Stimulated activated CD4-positive, alpha-beta T cell treated with anti-CD3 and anti-CD28 coated beads, Interleukin-1b, Interleukin-23, amount 100 ng/mL, for 4 hours (primary cell): ENCODE data around the gene CCNL1.
A peak's percentile ranks its signal among the peaks of the same experiment; 100 is the strongest.
"Not testable (repeated sequence)": the region's sequence is repeated elsewhere in the genome, so short reads cannot be mapped to it uniquely, and the experiment has no call there.

Experiments
- DNase-seq, 2 donors: peaks; one replicate each; pipeline ENCODE4 v3.0.0-alpha.2; 2020; ENCODE audit warnings: low read depth in 2 of 2

The CCNL1 gene

DNA sequence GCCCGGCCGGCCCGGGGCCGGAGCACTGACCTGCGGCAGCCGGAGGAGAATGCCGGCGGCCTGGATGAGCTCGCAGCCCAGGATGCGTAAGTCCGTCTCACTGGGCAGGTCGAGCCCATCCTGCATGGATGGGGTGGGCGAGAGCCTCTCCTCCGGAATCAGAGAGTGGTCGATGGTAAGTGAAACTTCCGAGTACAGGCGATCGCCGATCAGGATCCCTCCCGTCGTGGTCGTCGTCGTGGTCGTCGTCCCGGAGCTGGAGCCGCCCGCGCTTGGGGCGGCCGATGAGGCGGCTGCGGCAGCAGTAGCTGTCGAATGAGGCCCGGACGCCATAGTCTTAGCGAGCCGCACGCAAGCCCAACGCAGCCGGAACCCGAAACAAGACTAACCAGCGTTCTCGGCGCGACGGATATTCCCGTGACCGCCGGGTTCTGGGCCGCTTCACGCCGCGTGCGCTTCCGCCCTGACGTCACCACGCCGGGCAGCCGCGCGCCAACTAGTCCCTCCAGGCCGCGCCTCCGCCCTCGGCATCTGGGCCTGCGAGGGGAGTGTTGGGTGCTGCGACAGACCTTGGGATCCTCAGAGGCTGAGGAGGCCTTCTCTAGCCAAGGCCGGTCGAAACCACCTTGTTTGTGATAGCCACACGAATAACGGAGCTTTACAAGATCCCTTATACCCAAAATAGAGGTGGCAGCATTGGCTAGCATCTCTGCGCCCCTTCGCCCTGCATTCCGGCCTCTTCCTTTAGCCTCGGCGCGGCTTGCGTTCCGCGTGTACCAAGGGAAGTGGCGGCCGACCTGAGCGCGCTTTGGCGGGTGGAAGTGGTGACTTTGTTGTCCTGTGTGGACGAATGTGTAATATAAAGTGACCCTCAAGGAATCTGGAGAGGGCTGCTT is at the start of gene CCNL1:
Gene CCNL1 (minus strand): TSS at position 386 of the 896 bp plus-strand sequence. CDS start 53 bp downstream, at position 333.
- DNase-seq, result peak; percentile 94 to 95

DNA sequence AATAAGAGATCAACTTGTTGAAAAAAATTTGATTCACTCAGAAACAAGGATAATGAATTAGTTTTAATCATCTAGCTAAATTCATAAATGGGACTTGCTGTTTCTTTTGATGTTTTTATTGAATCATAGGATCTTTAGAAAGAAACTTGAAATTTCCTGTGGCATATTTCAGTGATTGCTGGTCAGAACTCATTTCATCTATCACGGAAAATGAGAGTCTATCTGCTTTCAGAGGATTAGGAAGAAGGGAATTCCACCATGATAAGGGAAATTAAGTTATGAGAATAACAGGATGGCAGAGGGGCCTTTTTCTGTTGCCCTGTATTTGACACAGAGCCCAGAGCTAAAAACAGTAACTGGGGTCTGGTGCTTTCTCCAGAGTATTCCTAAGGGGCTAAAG is 44.9 kb upstream of the CCNL1 start:
- DNase-seq, result no peak

DNA sequence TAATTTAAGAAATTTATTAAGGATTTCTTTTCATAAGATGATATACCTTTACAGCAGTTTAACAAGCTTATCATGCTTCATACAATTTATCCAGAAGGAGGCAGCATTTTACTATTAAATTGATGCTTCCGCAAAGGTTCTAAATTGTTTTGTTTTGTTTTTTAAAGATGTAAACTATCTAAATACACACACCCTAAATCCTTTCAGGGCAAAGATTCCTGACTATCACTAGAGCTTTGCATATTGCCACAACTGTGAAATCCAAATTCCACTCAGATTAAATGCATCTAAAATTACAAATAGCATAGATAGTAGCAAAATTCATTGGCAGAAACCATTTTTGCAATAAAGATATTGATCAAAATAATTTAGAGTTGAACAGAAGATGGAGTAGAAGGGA is 44.5 kb upstream of the CCNL1 start:
- no peak for DNase-seq

DNA sequence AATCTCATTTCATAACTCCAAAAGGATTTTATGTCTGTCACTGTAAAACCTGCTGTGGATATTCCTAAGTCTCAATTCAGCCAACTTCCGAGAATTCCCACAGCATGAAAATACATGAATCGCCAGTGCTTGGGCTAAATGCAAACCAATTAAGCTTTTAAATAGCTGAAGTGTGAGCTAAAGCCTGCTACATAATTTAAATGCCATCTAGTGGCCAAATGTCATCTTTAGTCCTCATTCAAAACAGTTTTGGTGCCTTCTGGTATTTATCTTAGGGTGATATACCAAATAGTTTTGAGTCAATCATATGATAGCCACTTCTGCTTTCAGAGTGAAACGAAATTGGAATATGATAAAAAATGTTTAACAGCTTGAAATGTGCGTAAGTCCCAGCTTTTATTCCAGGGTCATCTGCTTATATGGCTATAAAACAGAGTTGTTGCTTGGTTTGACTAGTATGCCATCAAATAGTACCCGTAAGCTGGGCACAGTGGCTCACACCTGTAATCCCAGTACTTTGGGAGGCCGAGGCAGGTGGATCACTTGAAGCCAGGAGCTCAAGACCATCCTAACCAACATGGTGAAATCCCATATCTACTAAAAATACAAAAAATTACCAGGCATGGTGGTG is 41.8 kb upstream of the CCNL1 start:
- no peak for DNase-seq

DNA sequence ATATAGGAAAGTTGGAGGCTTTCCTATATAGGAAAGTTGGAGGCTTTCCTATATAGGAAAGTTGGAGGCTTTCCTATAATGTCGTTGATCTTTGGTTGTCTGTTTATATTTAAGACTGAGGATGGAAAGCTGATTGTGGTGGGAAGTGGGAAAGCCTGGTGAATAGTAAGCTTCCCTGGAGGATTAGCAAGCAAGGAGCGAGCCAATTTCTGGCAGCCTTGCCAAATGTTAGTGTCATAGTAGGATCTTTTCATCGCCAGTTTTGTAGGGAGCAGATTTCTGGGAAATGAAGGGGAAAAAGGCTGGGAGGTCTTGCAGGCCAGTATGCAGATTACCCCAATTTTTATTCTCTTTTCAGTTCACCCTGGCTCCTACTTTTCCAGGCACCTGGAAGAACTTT is 39.9 kb upstream of the CCNL1 start:
- no peak for DNase-seq

DNA sequence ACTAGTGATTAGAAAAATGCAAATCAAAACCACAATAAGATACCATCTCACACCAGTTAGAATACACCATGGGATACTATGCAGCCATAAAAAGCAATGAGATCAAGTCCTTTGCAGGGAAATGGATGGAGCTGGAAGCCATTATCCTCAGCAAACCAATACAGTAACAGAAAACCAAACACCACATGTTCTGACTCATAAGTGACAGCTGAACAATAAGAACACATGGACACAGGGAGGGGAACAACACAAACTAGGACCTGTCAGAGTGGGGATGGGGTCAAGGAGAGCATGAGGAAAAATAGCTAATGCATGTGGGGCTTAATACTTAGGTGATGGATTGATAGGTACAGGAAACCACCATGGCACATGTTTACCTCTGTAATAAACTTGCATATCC is 36.0 kb upstream of the CCNL1 start:
- no peak for DNase-seq

DNA sequence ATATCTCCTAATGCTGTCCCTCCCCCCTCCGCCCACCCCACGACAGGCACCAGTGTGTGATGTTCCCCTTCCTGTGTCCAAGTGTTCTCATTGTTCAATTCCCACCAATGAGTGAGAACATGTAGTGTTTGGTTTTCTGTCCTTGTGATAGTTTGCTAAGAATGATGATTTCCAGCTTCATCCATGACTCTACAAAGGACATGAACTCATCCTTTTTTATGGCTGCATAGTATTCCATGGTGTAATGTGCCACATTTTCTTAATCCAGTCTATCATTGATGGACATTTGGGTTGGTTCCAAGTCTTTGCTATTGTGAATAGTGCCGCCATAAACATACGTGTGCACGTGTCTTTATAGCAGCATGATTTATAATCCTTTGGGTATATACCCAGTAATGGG is 31.2 kb upstream of the CCNL1 start:
- not testable (repeated sequence) for DNase-seq

DNA sequence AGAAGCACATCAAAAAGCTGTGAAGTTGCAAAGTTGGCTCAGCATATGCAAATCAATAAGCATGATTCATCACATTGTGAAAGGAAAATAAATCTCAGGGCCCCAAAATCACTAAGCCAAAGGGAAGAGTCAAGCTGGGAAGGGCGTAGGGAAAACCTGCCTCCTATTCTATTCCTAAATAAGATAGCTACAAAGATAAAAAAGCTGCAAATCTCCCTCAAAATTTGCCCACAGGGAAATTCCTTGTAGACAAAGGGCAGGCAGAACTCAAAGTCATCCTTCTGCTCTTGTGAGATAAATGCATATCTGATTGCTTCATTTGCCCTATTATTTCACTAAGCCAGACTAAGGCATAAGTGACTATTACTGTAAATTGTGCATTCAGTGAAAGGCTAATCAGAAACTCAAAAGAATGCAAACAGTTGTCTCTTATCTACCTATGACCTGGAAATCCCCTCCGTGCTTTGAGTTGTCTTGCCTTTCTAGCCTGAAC is 30.5 kb upstream of the CCNL1 start:
- no peak for DNase-seq

DNA sequence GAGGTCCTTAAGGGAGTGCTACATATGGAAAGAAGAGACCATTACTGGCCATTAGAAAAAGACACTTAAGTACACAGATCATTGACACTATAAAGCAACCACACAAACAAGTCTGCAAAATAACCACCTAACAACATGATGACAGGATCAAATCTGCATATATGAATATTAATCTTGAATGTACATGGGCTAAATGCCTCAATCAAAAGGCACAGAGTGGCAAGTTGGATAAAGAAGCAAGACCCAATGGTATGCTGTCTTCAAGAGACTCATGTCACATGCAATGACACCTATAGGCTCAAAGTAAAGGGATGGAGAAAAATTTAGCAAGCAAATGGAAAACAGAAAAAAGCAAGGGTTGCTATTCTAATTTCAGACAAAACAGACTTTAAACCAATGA is 28.4 kb upstream of the CCNL1 start:
- DNase-seq, result no peak

DNA sequence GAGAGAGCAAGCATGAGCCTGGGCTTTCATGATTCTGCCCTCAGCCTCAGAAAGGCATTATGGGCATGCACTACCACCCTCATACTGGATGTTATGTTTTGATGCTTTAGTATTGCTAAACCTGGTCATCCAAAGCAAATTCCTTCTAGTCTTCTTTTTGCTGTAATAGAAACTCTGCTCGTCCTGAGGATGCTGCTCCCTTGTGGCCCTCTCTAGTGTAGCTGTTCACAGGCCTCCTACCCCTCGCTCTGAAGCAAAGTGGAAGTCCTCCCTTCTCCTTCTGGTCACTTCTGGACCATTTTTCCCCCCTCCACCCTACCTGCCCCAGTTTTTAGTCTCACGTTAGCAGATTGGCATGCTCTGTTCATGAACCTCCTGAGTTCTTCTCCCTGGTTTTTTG is 22.9 kb upstream of the CCNL1 start:
- DNase-seq, result no peak

DNA sequence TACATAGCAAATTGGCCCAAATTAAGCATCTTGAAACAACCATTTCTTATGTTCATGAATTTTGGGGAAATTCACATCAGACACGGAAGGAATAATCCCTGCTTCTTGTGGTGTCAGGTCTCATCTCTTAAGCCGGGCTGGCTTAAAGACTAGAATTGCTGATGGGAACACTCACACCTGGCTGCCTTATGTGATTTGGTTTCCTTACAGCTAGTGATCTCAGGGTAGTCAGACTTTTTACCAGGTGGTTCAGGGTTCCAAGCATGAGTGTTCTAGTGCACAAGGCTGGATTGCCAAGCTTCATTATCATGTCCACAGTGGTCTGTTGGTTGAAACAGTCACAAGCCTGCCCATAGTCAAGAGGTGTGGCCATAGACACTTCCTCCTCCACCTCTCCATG is 20.3 kb upstream of the CCNL1 start:
- no peak for DNase-seq

DNA sequence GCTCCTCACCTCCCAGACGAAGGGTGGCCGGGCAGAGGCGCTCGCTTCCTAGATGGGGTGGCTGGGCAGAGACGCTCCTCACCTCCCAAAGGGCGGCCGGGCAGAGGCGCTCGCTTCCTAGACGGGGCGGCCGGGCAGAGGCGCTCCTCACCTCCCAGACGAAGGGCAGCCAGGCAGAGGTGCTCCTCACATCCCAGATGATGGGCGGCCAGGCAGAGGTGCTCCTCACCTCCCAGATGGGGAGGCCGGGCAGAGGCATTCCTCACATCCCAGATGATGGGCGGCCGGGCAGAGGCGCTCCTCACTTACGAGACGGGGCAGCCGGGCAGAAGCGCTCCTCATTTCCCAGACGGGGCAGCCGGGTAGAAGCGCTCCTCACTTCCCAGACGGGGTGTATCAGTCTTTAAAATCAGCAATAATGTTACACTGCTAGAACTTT is 19.4 kb upstream of the CCNL1 start:
- no peak for DNase-seq

DNA sequence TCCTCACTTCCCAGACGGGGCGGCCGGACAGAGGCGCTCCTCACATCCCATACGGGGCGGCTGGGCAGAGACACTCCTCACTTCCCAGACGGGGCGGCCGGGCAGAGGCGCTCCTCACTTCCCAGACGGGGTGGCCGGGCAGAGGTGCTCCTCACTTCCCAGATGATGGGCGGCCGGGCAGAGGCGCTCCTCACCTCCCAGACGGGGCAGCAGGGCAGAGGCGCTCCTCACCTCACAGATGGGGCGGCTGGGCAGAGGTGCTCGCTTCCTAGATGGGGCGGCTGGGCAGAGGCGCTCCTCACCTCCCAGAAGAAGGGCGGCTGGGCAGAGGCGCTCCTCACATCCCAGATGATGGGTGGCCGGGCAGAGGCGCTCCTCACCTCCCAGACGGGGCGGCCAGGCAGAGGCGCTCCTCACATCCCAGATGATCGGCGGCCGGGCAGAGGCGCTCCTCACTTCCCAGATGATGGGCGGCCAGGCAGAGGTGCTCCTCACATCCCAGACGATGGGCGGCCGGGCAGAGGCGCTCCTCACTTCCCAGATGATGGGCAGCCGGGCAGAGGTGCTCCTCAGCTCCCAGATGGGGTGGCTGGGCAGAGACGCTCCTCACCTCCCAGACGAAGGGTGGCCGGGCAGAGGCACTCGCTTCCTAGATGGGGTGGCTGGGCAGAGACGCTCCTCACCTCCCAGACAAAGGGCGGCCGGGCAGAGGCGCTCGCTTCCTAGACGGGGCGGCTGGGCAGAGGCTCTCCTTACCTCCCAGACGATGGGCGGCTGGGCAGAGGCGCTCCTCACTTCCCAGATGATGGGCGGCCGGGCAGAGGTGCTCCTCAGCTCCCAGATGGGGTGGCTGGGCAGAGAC is 18.8 kb upstream of the CCNL1 start:
- DNase-seq, result not testable (repeated sequence)

DNA sequence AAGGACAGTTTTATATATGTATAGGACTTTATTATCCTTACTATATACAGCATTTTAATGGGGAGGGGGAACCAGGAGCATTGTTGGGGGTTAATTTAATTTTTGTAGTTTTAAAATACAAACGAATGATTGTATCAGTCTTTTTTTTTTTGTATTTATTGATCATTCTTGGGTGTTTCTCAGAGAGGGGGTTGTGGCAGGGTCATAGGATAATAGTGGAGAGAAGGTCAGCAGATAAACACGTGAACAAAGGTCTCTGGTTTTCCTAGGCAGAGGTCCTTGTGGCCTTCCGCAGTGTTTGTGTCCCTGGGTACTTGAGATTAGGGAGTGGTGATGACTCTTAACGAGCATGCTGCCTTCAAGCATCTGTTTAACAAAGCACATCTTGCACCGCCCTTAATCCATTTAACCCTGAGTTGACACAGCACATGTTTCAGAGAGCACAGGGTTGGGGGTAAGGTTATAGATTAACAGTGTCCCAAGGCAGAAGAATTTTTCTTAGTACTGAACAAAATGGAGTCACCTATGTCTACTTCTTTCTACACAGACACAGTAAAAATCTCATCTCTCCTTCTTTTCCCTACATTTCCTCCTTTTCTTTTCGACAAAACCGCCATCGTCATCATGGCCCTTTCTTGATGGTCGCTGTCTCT is 18.0 kb upstream of the CCNL1 start:
- not testable (repeated sequence) for DNase-seq

DNA sequence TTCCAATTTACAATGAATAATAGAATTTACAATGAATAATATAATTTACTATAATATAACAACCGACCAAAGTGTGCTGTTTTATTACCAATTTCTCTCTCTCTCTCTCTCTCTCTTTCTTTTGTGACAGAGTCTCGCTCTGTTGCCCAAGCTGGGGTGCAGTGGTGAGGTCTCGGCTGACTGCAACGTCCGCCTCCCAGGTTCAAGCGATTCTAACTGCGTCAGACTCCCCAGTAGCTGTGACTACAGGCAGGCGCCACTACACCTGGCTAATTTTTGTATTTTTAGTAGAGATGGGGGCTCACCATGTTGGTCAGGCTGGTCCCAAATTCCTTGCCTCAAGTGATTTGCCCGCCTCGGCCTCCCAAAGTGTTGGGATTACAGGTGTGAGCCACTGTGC is 17.0 kb upstream of the CCNL1 start:
- no peak for DNase-seq

DNA sequence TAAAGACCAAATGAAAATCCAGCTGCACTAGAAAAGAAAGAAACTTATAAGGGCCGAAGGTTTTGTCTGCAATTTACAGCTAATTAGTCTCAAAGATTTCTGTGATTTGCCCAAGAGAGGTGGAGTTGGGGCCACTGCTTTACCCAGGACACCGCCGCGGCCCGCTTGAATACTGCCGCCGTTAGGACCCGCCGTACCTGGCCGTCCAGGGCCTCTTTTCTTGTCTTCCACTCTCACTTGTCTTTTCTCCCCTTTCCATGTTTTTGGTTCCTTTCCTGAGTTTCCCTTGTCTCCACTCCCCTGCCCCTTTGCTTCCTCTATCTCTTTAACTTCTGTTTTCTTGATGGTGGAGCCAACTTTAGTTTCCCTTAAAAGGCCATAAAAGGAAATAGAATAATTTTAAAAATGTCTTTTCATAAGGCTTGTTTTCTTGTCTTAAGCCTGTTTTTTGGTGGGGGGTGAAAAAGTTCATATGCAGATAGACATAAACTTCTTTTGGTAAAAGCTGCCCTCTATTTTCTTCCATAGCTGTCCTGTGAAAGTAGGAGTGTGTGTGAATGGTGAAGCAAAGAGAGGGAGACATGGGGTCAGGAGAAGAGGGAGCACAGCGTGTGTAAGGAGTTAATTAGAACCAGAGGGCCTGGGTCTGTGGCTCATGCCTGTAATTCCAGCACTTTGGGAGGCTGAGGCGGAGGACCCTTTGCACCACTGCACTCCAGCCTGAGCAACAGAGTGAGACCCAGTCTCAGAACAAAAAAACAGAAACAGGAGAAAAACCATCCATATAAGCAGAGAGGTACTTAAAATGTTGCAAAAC is 16.0 kb upstream of the CCNL1 start:
- no peak for DNase-seq

DNA sequence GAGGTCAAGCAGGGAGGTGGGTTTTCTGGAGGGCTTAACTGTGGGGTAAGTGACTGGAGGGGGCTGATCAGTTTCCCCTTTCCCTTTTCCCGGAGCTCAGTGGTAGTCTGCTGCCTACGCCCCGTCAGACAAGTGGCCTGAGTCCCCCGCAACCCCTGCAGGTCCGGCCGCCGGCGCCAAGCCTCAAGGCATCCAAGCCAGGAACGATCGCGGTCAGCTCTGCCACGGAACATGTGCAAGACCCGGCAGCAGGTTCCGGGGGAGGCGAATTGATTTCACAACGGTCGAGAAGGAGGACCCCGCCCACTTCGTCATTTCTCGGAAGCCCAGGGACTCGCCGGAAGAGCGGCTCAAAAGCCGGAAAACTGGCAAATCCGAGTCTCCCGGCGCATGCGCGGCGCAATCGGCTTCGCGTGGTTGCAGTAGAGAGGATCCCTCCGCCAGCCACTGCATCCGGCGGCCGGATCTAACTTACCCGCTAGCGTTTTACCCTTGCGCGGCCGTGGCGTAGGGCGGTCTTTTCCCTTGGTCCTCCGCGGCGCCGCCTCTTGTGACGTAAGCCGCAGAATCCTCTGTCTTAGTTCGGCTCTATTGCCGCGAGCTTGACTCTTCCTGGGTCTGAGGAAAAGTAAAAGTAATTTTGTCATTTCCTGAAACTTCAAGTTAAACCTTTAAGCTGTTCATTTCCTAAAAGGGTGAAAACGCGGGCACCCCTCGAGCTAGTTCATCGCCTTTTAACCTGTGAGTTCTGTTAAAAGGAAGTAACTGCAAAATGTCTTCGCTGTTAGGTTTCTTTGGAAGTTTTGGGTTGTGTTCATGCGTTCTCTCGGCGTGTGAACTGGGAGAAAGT is 14.9 kb upstream of the CCNL1 start:
- peak; percentile 91 to 96 for DNase-seq

DNA sequence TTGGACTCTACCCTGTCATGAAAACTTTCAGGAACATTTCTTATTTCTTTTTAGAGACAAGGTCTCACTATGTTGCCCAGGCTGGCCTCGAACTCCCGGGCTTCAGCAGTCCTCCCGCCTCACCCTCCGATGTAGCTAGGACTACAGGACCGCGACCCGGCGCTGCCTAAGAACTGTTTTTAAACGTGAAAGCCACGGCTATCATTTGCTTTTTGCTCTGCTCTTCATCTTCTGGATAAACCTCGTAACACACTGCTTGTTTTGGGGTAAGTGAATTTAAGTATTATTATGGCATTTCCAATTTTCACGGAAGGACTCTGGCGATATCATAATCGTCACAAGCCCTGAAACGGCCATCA is 14.3 kb upstream of the CCNL1 start:
- DNase-seq, result peak in 1 of 2 donors; percentile 16

DNA sequence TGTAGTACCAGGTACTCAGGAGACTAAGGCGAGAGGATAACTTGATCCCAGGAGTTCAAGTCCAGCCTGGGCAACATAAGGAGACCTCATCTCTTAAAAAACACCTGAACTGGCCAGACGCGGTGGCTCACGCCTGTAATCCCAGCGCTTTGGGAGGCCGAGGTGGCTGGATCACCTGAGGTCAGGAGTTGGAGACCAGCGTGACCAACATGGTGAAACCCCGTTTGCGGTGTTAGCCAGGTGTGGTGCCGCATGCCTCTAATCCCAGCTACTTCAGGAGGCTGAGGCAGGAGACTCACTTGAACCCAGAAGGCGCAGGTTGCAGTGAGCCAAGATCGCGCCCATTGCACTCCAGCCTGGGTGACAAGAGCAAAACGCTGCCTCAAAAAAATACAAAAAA is 13.4 kb upstream of the CCNL1 start:
- not testable (repeated sequence) for DNase-seq

DNA sequence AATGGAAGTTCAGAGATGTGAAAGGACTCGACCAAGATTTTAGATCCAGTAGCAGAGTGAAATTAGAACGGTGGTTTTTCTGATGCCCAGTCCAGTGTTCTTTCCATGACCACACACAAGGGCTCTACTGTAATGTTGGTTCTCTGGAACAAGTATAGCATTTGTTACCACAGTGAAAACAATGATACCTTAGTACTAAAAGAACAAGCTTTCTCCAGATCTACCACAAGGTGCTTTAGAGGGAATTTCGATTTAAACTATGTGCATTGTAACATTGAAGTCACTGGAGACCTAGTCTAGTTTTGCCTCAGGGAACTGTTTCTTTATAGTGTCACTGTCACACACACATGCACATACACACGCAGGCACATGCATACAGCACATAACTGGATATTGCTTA is 12.8 kb upstream of the CCNL1 start:
- no peak for DNase-seq
